ENCODE results near the gene GLYATL1.

- TF ChIP-seq CTCF (conservative IDR thresholded peaks at IDR 0.05; ENCODE audit: low read depth in 2 of 2) (no peak), EZH2 (IDR thresholded peaks at IDR 0.05; ENCODE audit: low read depth, unreplicated experiment) (no peak), REST (IDR thresholded peaks at IDR 0.05; ENCODE audit: unreplicated experiment) (no peak), JUNB (IDR thresholded peaks at IDR 0.05; ENCODE audit: unreplicated experiment) (no peak)
Measured at GRCh38 chr11:58979222-58979621, 39.9 kb downstream of the GLYATL1 start.
